Right ventricle myocardium superior (tissue), 1 donor: ENCODE results near the gene IRF1. TPM values are rescaled to one million over a fixed set of nuclear protein-coding genes. Genes with fewer than 3 reads are reported as not detected.
A peak's percentile ranks its signal among the peaks of the same experiment; 100 is the strongest.
"Not testable (repeated sequence)": the region's sequence is repeated elsewhere in the genome, so short reads cannot be mapped to it uniquely, and the experiment has no call there.

Experiments
- ATAC-seq: fragments of 200-7000 bp; cut with Tn5 transposase; one replicate; pipeline ENCODE4 v1.9.1; 2020; ENCODE audit warnings: mild to moderate bottlenecking; ENCODE audit not compliant: poor library complexity
- DNase-seq: peaks from one replicate; pipeline ENCODE4 v3.0.0-alpha.2; 2020
- intact Hi-C: fragments of 100-400 bp; cut with DNase I; formaldehyde crosslinking; loops from one replicate; pipeline ENCODE4 v1.11.2; 2022
- total RNA-seq: library from RNA; stranded (reverse); fragmentation: NEBNext Ultra II Directional; extraction: Animal tissue kit (Norgen Biotek cat#: 25700); gene quantifications from one replicate; pipeline ENCODE4 v1.2.1, GENCODE V29; 2021
- donor health status: DM: no; HTN: yes; CAD: no; lungs with severe emphysema.

Gene IRF1
- total RNA-seq, 1 donor from 2014 or later = 12.5 TPM

GRCh38 chr5:132491368-132492364 lies 1.1 kb upstream of the IRF1 start:
- no peak for DNase-seq
- peak; percentile 0 for ATAC-seq
- intact Hi-C loops = no loop called here

GRCh38 chr5:132489871-132490483 lies 596 bp downstream of the IRF1 start:
- intact Hi-C loops = loop anchor here (5.0 kb wide), 1 partner anchor 73 kb away; no protein-coding TSS in a partner anchor
- peak; percentile 55 for ATAC-seq
- peak; percentile 83 for DNase-seq

- DNase-seq (no peak), ATAC-seq (no peak)
- intact Hi-C loops = loop anchor here (5.0 kb wide), 1 partner anchor 72 kb away; no protein-coding TSS in a partner anchor
Observed at GRCh38 chr5:132489051-132489770, 1.4 kb downstream of the IRF1 start.

- ATAC-seq (no peak), DNase-seq (no peak)
- intact Hi-C loops = loop anchor here (5.0 kb wide), 1 partner anchor 71 kb away; no protein-coding TSS in a partner anchor
Observed at GRCh38 chr5:132488590-132488989, 2.0 kb downstream of the IRF1 start.

GRCh38 chr5:132487841-132488555 lies 2.6 kb downstream of the IRF1 start:
- DNase-seq (no peak), ATAC-seq (no peak)
- intact Hi-C loops = loop anchor here (5.0 kb wide), 1 partner anchor 71 kb away; no protein-coding TSS in a partner anchor

GRCh38 chr5:132487095-132487428 lies 3.5 kb downstream of the IRF1 start:
- DNase-seq (no peak), ATAC-seq (no peak)
- intact Hi-C loops = loop anchor here (5.0 kb wide), 1 partner anchor 70 kb away; no protein-coding TSS in a partner anchor

- DNase-seq (no peak), ATAC-seq (no peak)
Observed at GRCh38 chr5:132486318-132487094, 4.1 kb downstream of the IRF1 start.

GRCh38 chr5:132485641-132486317 lies 4.8 kb downstream of the IRF1 start:
- intact Hi-C loops = loop anchor here (5.0 kb wide), 1 partner anchor 68 kb away; no protein-coding TSS in a partner anchor
- no peak for ATAC-seq
- no peak for DNase-seq

More at GRCh38 chr5:132486318-132487094, 4.1 kb downstream of the IRF1 start:
- intact Hi-C loops = loop anchor here (5.0 kb wide), 1 partner anchor 69 kb away; no protein-coding TSS in a partner anchor

GRCh38 chr5:132484876-132485640 lies 5.5 kb downstream of the IRF1 start:
- not testable (repeated sequence) for DNase-seq, ATAC-seq
- intact Hi-C loops = loop anchor here (5.0 kb wide), 1 partner anchor 68 kb away; no protein-coding TSS in a partner anchor

GRCh38 chr5:132484391-132484725 lies 6.2 kb downstream of the IRF1 start:
- no peak for DNase-seq
- intact Hi-C loops = no loop called here

GRCh38 chr5:132483661-132484390 lies 6.7 kb downstream of the IRF1 start:
- ATAC-seq (no peak), DNase-seq (no peak)
- intact Hi-C loops = no loop called here

More at GRCh38 chr5:132484391-132484725, 6.2 kb downstream of the IRF1 start:
- ATAC-seq = no peak

- intact Hi-C loops = no loop called here
- DNase-seq (no peak), ATAC-seq (no peak)
Observed at GRCh38 chr5:132483101-132483500, 7.5 kb downstream of the IRF1 start.

- intact Hi-C loops = no loop called here
- DNase-seq (no peak), ATAC-seq (peak; percentile 43)
Observed at GRCh38 chr5:132481596-132482211, 8.9 kb downstream of the IRF1 start.

- DNase-seq (no peak), ATAC-seq (no peak)
- intact Hi-C loops = no loop called here
Observed at GRCh38 chr5:132480893-132481595, 9.5 kb downstream of the IRF1 start.

GRCh38 chr5:132480546-132480892 lies 10.1 kb downstream of the IRF1 start:
- DNase-seq = no peak
- intact Hi-C loops = no loop called here
- no peak for ATAC-seq
